DND-41 (cell line): ENCODE measurements around the gene ARID3A.

Experiments
- ATAC-seq: fragments of 200-7000 bp; cut with Tn5 transposase; 3 replicates; pipeline ENCODE4 v1.9.1; 2021; ENCODE audit warnings: low read depth; ENCODE audit not compliant: insufficient read depth
- DNase-seq: peaks from one replicate; pipeline ENCODE4 v3.0.0-alpha.2; 2020
- H2AFZ ChIP-seq: 2 replicates; pipeline ENCODE4 v1.6.0; 2012; ENCODE audit warnings: low read depth, low read length
- H3K27ac ChIP-seq: 2 replicates; pipeline ENCODE4 v1.5.1; 2012; ENCODE audit warnings: low read length, inconsistent platforms
- H3K27me3 ChIP-seq: fragments of 200-600 bp; sonication (generic); 2 replicates; pipeline ENCODE4 v1.6.0; 2012; ENCODE audit warnings: low read length, mild to moderate bottlenecking, inconsistent platforms; ENCODE audit not compliant: insufficient read depth, poor library complexity
- H3K36me3 ChIP-seq: 2 replicates; pipeline ENCODE4 v1.5.1; 2012; ENCODE audit warnings: low read length, inconsistent platforms; ENCODE audit not compliant: insufficient read depth
- H3K4me1 ChIP-seq: 2 replicates; pipeline ENCODE4 v1.5.1; 2012; ENCODE audit warnings: mild to moderate bottlenecking, low read length; ENCODE audit not compliant: insufficient read depth
- H3K4me2 ChIP-seq: 2 replicates; pipeline ENCODE4 v1.6.0; 2012; ENCODE audit warnings: mild to moderate bottlenecking, moderate library complexity, low read length, inconsistent platforms; ENCODE audit not compliant: insufficient read depth
- H3K4me3 ChIP-seq, 2 experiments: fragments of 200-600 bp in 1 of 2; shearing (Covaris generic) in 1 of 2; 2 replicates each; pipeline ENCODE4 v1.5.1; 2012 to 2016; ENCODE audit warnings: inconsistent platforms in 2 of 2, low read length in 2 of 2, mild to moderate bottlenecking in 2 of 2, low read depth in 1 of 2, moderate library complexity in 1 of 2
- H3K79me2 ChIP-seq: 2 replicates; pipeline ENCODE4 v1.6.0; 2012; ENCODE audit warnings: low read length, inconsistent platforms; ENCODE audit not compliant: insufficient read depth
- H3K9ac ChIP-seq: 2 replicates; pipeline ENCODE4 v1.6.0; 2012; ENCODE audit warnings: low read depth, mild to moderate bottlenecking, inconsistent platforms, low read length, moderate library complexity
- H3K9me3 ChIP-seq: 2 replicates; pipeline ENCODE4 v1.5.1; 2012; ENCODE audit warnings: low read length, moderate library complexity, mild to moderate bottlenecking, inconsistent platforms; ENCODE audit not compliant: insufficient read depth, severe bottlenecking
- H4K20me1 ChIP-seq: 2 replicates; pipeline ENCODE4 v1.6.0; 2012; ENCODE audit warnings: low read length; ENCODE audit not compliant: insufficient read depth
- CTCF ChIP-seq: IDR thresholded peaks from 2 replicates; pipeline ENCODE4 v1.5.1; 2012; ENCODE audit warnings: borderline replicate concordance, low read length, moderate library complexity, mild to moderate bottlenecking; ENCODE audit not compliant: poor library complexity, severe bottlenecking; ENCODE audit errors: extremely low read depth
- EZH2 ChIP-seq: IDR thresholded peaks from 3 replicates; pipeline ENCODE4 v1.6.1; 2012; ENCODE audit warnings: borderline replicate concordance, low read depth, mild to moderate bottlenecking, moderate library complexity, low read length, inconsistent platforms; ENCODE audit not compliant: severe bottlenecking

ARID3A gene

GRCh38 chr19:988510-988909 lies 62.7 kb downstream of the ARID3A start:
- no peak overlapping the region for H3K4me2 ChIP-seq
- H3K9ac ChIP-seq: no peak overlapping the region
- peaks cover 41% of the 10 kb centered on the region for H4K20me1 ChIP-seq
- ATAC-seq (no peak), DNase-seq (no peak)
- H3K79me2 ChIP-seq: peaks cover 31% of the 10 kb centered on the region
- peaks cover 22% of the 10 kb centered on the region for H3K4me1 ChIP-seq
- TF ChIP-seq CTCF: no peak
- TF ChIP-seq EZH2: no peak
- no peak overlapping the region for H3K27ac ChIP-seq
- no peaks in the 10 kb centered on the region for H3K27me3 ChIP-seq
- no peak overlapping the region for H2AFZ ChIP-seq
- no peak overlapping the region for H3K4me3 ChIP-seq
- no peaks in the 10 kb centered on the region for H3K9me3 ChIP-seq
- peaks cover 69% of the 10 kb centered on the region for H3K36me3 ChIP-seq

DNA sequence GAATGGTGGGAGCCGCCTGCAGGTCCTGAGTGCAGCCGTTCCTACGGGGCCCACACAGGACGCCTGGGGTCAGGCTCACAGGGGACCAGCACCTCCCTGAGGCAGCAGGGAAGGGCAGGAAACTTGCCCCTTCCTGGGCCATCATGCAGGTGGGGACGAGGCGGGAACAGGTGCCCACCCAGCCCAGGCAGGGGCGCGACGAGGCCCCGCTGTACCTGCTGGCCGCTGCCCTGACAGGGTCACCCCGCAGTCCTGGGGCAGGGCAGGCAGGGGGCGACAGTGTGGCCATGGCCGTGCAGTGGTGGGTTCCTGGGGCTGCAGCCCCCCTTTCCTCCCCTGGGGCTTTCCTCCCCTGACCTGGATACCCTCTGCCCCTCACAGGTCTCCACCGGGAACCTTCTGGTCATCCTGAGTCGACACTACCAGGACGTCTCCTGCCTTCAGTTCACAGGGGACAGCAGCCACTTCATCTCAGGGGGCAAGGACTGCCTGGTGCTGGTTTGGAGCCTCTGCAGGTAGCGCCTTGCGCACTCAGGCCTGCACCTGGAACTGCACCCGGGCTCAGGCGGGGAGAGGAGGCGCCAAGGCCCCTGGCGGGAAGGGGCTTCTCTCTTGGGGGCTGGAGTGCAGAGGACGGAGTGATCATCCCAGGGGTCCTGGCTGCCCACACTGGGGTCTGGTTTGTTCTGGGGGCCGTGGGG lies 63.7 kb downstream of the ARID3A start:
- peak; percentile 48 for TF ChIP-seq CTCF
- no peak for TF ChIP-seq EZH2
- H3K27me3 ChIP-seq: no peaks in the 10 kb centered on the region
- H3K4me2 ChIP-seq: no peak overlapping the region
- ATAC-seq: 0 out of 3 replicates have a peak, but pooled peaks have one; percentile 11
- DNase-seq: no peak
- no peak overlapping the region for H3K27ac ChIP-seq
- peaks cover 16% of the 10 kb centered on the region for H3K4me1 ChIP-seq
- peaks cover 23% of the 10 kb centered on the region for H3K79me2 ChIP-seq
- peaks cover 50% of the 10 kb centered on the region for H4K20me1 ChIP-seq
- H3K9me3 ChIP-seq: no peaks in the 10 kb centered on the region
- no peak overlapping the region for H3K9ac ChIP-seq
- H2AFZ ChIP-seq: no peak overlapping the region
- no peak overlapping the region for H3K4me3 ChIP-seq
- H3K36me3 ChIP-seq: peaks cover 80% of the 10 kb centered on the region

GRCh38 chr19:990119-990571 lies 64.3 kb downstream of the ARID3A start:
- no peak for TF ChIP-seq CTCF
- no peak for TF ChIP-seq EZH2
- Histone ChIP-seq H2AFZ (no peak overlapping the region), H3K36me3 (peaks cover 80% of the 10 kb centered on the region), H3K4me2 (no peak overlapping the region), H3K9me3 (no peaks in the 10 kb centered on the region), H3K4me3 (no peak overlapping the region), H3K79me2 (peaks cover 16% of the 10 kb centered on the region), H3K27me3 (no peaks in the 10 kb centered on the region), H3K27ac (no peak overlapping the region), H4K20me1 (peaks cover 52% of the 10 kb centered on the region), H3K4me1 (peaks cover 11% of the 10 kb centered on the region), H3K9ac (no peak overlapping the region)
- no peak for DNase-seq
- ATAC-seq: no peak
